ENCODE measurements around the gene METTL15.

DNA sequence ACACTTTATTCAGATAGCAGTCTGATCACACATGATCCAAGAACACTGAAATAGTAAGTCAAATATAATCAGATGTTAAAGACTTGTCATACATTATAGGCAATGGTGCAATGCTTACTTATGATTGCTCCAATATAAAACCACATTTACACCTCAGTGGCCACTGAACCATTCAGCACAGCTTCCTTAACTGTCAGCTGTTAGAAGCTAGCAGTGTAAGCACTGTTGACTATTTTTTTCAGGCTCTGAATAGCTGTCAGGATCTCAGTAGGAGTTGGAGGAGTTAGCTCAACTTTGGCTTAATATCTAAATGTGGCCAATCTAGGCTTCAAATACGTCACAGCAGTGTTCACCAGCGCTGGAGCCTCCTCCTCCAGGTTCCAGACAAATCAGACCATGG is 36.6 kb downstream of the METTL15 start:
- no peak for TF ChIP-seq POLR2AphosphoS5 (IDR thresholded peaks at IDR 0.05)
- TF ChIP-seq POLR2A (IDR thresholded peaks at IDR 0.05), result no peak
- TF ChIP-seq, protein P1, sequence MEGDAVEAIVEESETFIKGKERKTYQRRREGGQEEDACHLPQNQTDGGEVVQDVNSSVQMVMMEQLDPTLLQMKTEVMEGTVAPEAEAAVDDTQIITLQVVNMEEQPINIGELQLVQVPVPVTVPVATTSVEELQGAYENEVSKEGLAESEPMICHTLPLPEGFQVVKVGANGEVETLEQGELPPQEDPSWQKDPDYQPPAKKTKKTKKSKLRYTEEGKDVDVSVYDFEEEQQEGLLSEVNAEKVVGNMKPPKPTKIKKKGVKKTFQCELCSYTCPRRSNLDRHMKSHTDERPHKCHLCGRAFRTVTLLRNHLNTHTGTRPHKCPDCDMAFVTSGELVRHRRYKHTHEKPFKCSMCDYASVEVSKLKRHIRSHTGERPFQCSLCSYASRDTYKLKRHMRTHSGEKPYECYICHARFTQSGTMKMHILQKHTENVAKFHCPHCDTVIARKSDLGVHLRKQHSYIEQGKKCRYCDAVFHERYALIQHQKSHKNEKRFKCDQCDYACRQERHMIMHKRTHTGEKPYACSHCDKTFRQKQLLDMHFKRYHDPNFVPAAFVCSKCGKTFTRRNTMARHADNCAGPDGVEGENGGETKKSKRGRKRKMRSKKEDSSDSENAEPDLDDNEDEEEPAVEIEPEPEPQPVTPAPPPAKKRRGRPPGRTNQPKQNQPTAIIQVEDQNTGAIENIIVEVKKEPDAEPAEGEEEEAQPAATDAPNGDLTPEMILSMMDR (IDR thresholded peaks at IDR 0.05), result no peak

Data from breast epithelium (tissue), 3 donors.